ENCODE measurements around the gene MYOCD.

The MYOCD gene

GRCh38 chr17:12773153-12773552 lies 107.5 kb downstream of the MYOCD start:
- DNase-seq = no peak

- no peak for DNase-seq
These were observed 123.4 kb downstream of the MYOCD start for GRCh38 chr17:12789075-12789480.

GRCh38 chr17:12789481-12790248 lies 124.0 kb downstream of the MYOCD start, which contains the start of gene ARHGAP44:
Gene ARHGAP44 (plus strand): TSS chr17:12789498. CDS start chr17:12789839, 341 bp downstream.
- no peak for DNase-seq

GRCh38 chr17:12790249-12791106 lies 124.8 kb downstream of the MYOCD start:
- DNase-seq = no peak

- no peak for DNase-seq
These were observed 129.3 kb downstream of the MYOCD start for GRCh38 chr17:12794919-12795532.

GRCh38 chr17:12800855-12801365 lies 135.2 kb downstream of the MYOCD start:
- no peak for DNase-seq

GRCh38 chr17:12806630-12807029 lies 140.9 kb downstream of the MYOCD start:
- DNase-seq = no peak

- DNase-seq = no peak
These were observed 143.0 kb downstream of the MYOCD start for GRCh38 chr17:12808723-12809122.

- DNase-seq = no peak
These were observed 147.2 kb downstream of the MYOCD start for GRCh38 chr17:12812877-12813276.

GRCh38 chr17:12813664-12814063 lies 148.0 kb downstream of the MYOCD start:
- no peak for DNase-seq

- no peak for DNase-seq
These were observed 149.0 kb downstream of the MYOCD start for GRCh38 chr17:12814718-12815117.

GRCh38 chr17:12815642-12816141 lies 150.0 kb downstream of the MYOCD start:
- no peak for DNase-seq

All from CD4-positive, alpha-beta T cell treated with Interleukin-4 for 4 hours (primary cell).